HG03521 (cell line): ENCODE results near the gene TSGA10.
"Not testable (repeated sequence)": the region's sequence is repeated elsewhere in the genome, so short reads cannot be mapped to it uniquely, and the experiment has no call there.

Source experiments
- ATAC-seq: cut with Tn5 transposase; IDR thresholded peaks from one replicate; pipeline ENCODE4 v1.9.1; 2021; ENCODE audit warnings: mild to moderate bottlenecking, moderate library complexity; ENCODE audit not compliant: unreplicated experiment

Gene TSGA10

GRCh38 chr2:99156891-99157290 lies 2.1 kb upstream of the TSGA10 start:
- no peak for ATAC-seq

DNA sequence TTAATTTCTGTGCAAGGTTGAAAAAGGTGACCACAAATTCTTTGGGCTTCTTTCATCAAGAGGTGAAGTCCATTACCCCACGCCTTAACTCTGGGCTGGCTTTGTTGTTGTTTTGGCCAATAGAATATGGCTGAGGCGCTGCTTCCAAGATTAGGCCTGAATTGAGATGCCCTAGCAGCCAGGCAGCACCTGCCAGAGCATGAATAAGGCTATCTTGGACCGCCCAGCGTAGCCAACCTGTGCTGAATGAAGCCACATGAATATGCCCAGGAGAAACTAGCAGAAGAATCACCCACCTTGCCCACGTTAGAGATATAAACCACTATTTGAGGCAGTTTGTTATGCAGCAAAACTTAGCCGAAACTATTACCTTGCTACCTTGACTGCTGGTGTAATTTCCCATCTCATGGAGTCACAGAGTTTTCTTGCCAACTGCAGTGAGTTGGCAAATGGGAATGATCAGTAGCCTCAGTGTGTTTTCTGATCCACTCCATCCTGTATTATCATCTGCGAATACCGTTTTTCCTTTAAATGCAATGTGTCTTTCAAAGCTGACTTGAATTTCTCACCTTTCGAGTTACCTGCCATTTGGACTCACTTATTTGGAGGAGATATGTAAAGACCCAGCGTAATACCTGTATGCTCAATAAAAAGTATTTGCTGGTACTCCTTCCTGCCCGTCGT lies 679 bp downstream of the TSGA10 start:
- ATAC-seq = no peak

DNA sequence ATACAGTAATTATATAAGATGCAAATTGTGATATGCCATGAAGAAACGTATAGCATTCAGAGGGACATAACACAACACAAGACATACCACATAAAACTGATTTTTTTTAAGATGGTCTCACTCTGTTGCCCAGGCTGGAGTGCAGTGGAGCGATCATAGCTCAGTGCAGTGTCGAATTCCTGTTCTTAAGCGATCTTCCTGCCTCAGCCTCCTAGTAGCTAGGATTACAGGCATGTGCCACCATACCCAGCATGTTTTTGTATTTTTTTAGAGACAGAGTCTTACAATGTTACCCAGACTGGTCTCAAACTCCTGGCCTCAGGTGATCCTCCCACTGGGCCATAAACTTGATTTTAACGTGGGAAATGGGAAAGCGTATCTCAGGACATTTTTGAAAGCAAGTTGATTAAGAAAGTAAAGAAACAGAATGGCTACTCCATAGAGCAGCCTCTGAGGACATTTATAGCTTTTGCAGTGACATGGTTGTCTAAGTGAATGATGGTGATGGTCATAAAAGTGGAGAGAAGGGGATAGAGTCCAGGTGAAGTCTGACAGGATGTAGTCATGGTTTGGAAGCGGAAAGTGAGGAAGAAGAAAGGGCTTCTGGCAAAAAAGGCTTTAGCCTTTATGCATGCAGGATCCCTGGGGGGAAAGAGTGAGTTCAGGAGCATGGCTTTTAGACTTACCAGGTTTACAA lies 2.4 kb downstream of the TSGA10 start:
- ATAC-seq = no peak

DNA sequence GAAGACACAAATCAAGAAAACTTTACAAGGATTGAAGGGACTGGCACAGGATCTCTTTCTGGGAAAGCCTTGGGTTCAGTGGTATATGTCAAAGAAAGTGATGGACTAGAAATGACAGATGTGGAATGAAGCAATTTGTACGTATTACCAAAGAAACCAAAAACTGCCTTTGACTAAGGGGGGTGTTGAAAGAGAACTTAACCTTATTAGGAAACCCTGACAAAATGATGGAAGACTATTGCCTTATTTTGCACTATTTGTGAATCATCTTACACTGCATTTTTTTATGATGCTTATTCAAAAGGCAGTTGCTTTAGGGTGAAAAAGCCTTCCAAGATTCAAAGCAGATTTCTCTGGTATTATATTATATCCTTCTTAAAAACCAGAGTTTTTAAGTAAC lies 4.0 kb downstream of the TSGA10 start:
- ATAC-seq = no peak

DNA sequence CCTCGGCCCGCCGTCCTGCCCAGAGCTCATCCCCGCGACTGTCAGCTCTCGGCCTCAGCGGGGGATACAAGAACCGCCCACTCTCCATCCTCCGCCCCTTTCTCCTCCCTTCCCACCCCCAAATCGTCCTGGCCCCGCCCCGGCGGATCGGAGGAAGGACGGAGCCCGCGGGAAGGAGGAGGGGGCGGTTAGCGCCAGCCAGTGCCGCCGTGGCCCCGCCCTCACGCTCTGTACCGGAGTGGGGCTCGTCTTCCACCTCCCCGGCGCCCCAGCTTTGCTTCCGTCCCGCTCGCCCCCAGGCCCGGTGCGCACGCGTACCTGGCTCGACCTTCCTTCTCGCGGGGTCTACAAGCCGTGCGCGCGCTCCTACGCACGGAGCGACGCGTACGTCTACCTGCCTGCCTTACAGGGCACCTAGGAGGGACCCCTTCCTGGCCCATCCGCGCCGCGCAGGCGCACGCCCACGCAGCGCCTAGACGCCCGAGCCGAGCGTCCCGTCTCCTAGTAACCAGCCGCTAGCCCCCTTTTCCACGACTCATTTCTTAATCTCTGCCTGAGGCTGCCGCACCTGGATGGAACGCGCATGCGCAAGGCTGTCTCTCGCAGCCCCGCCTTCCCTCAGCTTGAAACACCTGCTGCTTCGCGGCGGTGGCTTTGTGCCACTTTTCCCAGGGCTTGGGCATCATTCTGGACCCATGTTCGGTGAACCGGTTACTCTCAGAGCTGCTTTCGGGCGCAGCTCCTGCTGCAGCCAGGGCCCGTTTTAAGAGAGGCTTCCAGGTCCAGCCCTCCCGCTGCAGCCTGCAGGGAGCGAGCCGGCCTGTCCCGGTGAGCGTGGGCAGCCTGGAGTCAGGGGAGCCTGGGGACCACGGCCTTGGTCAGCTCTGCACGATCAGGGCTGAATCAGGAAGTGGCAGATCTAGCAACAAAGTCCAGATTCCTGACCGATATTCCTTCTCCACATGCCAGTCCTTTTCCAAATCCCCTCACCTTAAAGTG lies 13.3 kb downstream of the TSGA10 start, which contains the start of gene C2orf15:
TSS of gene C2orf15 (plus strand) at position 598 of the 999 bp plus-strand sequence. CDS start 8,852 bp downstream, outside the sequence.
- peak; percentile 90 for ATAC-seq

- no peak for ATAC-seq
These were observed 14.0 kb downstream of the TSGA10 start for GRCh38 chr2:99140860-99141109.

DNA sequence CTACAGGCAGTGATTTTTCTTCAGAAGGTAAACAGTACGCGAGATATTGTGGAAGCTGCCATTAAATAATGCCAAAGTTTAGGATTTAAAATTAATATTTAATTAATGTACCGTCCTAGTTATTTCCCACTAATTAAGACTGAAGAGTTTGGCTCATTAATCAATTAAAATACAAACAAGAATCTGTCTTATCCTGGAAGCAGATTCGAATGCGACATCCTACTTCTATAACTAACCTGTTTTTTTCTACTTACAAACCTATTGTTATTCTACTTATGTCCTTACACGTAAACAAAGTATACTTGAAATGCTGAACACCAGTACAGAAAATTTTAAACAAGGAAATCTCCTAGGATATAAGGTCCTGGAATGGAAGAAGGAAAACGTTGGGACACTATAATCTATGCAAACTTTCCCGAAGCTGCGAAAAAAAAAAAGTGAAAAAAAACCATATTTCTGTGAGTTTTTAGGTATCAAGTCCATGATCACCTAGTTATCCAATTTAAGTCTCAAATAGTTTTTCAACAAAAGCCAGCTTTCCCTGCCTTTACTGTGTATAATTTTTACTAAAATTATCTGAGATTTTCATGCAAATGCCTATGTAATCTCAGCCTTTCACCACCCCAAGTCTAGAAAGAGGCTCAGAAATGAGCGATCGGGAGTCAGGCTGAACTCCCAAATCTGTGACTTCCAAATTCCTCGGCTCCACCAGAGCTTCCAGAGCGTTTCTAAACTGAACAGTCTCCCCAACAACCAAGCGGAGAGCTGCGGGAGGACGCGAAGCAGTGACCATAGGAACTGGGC lies 14.5 kb downstream of the TSGA10 start:
- ATAC-seq = no peak

GRCh38 chr2:99139003-99139402 lies 15.7 kb downstream of the TSGA10 start:
- no peak for ATAC-seq

- ATAC-seq = not testable (repeated sequence)
These were observed 19.6 kb downstream of the TSGA10 start for GRCh38 chr2:99135044-99135556.

GRCh38 chr2:99127981-99128380 lies 26.8 kb downstream of the TSGA10 start:
- no peak for ATAC-seq

DNA sequence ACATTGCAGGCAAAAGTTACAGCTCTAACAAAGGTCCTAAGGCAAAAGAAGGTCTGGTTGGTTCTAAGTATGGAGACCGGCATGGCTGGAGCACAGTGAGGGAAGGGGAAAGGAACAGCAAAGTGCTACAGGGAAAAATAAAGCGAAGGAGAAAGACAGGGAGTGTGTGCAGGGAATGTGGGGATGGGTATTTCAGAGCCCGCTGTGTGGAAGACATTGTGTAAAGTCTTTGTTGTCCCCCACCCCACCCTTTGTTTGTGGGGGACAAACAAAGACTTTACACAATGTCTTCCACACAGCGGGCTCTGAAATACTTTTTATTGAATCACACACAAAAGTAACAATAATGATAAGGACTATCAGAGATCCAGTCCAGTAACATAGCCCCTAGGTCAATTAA lies 42.1 kb downstream of the TSGA10 start:
- ATAC-seq = no peak

DNA sequence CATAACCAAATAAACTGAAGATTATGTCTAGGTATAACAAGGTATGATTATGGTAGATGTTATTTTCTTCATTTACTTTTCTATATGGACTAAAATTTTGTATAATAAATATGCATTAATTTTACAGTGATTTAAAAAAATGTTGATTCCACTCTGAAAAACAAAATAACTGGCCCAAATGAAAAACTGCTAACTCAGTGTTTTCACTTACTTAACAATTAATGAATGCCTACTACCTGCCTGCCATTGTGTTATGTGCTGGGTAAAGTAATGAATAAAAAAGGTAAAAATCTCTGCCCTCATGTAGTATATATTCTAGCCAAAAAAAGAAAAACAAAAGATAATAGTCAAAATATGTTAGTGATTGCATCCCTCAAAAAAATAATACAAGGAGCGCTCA lies 42.8 kb downstream of the TSGA10 start:
- no peak for ATAC-seq

GRCh38 chr2:99111236-99111635 lies 43.5 kb downstream of the TSGA10 start:
- no peak for ATAC-seq

- no peak for ATAC-seq
These were observed 47.8 kb downstream of the TSGA10 start for GRCh38 chr2:99106913-99107312.

- ATAC-seq = no peak
These were observed 50.7 kb downstream of the TSGA10 start for GRCh38 chr2:99104006-99104405.

DNA sequence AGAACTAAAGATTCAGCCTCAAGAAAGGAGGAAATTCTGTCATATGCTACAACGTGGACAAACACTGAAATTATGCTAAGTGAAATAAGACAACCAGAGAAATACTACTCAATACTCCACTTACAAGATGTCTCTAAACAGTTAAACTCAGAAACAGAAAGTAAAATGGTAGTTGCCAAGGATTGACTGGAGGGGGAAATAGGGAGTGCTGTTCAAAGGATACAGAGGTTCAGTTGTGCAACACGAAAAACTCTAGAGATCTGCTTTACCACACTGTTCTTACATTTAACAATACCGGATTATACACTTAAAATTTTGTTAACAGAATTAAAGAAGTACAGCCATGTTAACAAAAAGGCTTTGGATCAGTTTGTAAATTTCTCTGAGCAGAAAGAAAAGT lies 53.0 kb downstream of the TSGA10 start:
- no peak for ATAC-seq

- no peak for ATAC-seq
These were observed 58.0 kb downstream of the TSGA10 start for GRCh38 chr2:99096728-99097127.

DNA sequence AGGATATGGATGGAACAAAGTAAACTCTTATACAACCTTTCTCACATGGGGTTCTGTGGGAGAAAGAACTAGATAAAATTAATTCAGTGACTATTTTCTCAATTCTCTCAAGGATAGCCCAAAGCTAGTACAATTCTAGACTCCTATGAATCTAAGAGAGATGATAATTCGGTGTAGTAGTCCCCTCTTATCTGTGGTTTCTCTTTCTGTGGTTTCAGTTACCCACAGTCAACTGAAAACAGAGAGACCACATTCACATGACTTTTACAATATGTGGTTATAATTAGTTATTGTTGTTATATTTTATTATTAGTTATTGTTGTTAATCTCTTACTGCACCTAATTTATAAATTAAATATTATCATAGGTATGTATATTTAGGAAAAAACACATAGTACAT lies 66.7 kb downstream of the TSGA10 start:
- no peak for ATAC-seq

GRCh38 chr2:99086385-99086784 lies 68.4 kb downstream of the TSGA10 start:
- no peak for ATAC-seq

- no peak for ATAC-seq
These were observed 69.3 kb downstream of the TSGA10 start for GRCh38 chr2:99085421-99085820.

DNA sequence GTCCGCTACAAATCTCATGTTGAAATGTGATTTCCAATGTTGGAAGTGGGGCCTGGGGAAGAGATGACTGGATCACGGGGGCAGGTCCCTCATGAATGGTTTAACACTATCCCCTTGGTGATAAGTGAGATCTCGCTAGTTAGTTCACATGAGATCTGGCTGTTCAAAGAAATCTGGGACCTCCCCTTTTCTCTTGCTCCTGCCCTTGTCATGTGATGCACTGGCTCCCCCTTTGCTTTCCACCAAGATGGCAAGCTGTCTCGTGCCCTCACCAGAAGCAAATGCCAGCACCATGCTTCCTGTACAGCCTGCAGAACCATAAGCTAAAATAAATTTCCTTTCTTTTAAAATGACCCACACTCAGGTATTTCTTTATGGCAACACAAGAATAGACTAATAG lies 70.5 kb downstream of the TSGA10 start:
- no peak for ATAC-seq
